GM21529 (cell line): Measurements from ENCODE around the gene CHAF1A.
A peak's percentile ranks its signal among the peaks of the same experiment; 100 is the strongest.

Source experiments
- ATAC-seq: cut with Tn5 transposase; IDR thresholded peaks from one replicate; pipeline ENCODE4 v1.9.1; 2021; ENCODE audit not compliant: unreplicated experiment

The CHAF1A gene

DNA sequence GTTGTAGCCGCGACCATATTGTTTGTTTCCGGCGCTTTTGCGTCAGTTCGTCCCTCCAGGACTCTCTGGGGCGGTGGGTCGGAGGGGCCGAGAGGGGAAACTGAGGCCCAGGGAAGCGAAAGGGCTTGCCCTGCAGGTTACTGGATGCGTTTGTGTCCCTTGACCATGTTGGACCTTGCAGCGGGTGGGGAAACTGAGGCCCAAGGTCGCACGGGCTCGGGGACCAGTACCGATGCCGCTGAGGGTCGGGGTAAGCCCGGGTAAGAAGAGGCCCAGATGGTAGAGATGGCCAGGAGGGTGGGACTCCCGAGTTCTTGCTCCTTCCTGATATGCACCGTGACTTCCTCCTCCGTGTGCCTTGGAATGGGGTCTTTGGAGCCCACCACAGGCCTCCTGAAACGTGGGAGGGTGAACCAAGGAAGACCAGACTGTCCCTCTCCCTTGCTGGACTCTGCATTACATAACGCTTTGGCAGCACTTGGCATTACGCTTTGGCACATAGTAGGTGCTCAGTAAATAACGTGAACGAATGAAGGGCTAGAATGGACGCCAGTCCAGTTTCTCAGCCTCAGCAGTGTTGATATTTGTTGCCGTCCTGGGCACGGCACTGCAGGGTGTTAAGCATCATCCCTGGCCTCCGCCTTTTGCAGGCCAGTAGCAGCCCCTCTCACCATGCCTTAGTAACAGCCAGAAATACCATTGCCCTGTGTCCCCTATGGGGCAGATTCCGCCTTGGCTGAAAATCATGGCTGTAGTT is 743 bp downstream of the CHAF1A start:
- ATAC-seq = no peak

DNA sequence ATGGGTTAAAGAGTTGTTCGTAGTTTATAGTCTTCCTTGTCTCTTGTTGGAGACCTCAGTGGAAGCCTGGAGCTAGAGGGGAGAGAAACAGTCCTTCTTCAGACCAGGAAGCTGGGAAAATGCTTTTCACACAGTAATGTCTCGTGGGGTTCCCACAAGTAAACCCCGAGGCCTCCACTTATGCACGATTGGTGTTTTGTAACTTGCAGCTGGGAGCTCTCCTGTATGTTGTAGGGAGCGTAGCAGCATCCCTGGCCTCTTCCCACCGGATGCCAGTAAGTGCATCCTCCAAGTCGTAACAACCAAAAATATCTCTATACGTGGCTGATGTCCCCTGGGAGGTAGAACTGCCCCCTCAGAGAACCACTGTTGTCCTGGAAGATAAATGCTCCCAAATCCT is 3.5 kb downstream of the CHAF1A start:
- ATAC-seq = no peak

DNA sequence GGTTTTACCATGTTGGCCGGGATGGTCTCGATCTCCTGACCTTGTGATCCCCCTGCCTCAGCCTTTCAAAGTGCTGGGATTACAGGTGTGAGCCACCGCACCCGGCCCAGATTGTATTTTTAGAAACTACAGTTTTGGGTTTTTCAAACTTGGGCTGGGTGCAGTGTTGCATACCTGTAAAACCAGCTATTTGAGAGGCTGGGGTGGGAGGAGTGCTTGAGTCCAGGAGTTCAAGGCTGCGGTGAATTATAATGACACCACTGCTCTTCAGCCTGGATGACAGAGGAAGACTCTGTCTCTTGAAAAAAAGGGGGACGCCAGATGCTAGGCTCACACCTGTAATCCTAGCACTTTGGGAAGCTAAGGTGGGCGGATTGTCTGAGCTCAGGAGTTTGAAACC is 4.2 kb downstream of the CHAF1A start:
- ATAC-seq = no peak

DNA sequence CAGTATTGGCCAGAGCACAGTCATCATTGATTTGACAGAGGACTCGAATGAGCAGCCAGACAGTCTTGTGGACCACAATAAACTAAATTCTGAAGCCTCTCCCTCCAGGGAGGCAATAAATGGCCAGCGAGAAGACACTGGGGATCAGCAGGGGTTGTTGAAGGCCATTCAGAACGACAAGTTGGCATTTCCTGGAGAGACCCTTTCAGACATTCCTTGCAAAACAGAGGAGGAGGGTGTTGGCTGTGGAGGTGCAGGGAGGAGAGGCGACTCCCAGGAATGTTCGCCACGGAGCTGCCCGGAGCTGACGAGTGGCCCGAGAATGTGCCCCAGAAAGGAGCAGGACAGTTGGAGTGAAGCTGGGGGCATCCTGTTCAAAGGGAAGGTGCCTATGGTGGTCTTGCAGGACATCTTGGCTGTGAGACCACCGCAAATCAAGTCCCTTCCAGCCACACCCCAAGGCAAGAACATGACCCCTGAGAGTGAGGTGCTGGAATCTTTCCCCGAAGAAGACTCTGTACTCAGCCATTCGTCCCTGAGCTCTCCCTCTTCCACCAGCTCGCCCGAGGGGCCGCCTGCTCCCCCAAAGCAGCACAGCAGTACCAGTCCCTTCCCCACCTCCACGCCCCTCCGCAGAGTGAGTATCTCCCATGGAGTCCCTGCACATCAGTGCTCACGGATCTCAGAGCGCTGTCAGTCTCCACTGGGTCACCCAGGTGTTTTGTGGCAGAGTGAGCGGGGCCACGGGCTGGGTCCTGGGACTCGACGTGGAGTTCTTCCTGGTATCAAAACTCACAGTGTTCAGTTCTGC is 6.9 kb downstream of the CHAF1A start:
- ATAC-seq = no peak

DNA sequence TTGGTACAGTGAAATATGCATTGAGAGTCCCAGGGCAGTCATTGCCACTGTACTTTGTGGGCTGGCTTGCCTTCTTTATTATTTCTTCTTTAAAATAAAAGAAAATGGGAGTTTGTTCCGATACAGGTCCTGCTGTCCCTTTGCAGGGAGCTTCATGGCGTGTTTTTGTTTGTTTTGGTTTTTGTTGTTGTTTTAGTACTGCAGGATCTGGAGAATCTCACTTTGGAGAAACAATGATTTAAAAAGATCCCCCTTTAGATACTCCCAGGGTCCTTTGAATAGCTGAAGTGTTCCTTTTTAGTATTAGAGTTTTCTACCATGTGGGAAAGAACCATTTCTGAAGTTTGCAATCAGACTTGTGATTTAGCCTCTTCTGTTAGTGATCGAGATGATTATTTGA is 11.1 kb downstream of the CHAF1A start:
- ATAC-seq = no peak

DNA sequence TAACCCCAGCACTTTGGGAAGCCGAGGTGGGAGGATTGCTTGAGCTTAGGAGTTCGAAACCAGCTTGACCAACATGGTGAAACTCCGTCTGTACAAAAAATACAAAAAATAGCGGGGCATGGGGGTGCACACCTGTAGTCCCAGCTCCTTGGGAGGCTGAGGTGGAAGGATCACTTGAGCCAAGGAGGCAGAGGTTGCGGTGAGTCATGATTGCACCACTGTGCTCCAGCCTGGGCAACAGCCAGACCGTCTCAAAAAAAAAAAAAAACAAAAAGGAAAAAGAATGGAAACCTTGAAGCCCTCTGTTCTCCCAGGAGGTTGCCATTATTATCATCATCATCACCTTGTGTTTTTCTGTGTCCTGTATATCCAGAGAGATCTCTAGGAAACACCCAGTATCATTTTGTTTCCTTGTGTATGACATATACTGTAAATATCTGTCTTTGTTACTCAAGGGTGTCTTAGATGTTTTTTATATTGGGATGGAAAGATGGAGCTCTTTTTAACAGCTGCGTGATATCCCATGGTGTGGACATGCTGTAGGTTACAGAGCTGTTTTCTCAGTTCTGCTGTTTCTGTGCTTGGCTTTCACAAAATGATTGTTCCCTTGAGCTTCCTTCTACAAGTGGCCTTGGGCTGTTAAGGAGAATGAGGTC is 11.8 kb downstream of the CHAF1A start:
- ATAC-seq = no peak

DNA sequence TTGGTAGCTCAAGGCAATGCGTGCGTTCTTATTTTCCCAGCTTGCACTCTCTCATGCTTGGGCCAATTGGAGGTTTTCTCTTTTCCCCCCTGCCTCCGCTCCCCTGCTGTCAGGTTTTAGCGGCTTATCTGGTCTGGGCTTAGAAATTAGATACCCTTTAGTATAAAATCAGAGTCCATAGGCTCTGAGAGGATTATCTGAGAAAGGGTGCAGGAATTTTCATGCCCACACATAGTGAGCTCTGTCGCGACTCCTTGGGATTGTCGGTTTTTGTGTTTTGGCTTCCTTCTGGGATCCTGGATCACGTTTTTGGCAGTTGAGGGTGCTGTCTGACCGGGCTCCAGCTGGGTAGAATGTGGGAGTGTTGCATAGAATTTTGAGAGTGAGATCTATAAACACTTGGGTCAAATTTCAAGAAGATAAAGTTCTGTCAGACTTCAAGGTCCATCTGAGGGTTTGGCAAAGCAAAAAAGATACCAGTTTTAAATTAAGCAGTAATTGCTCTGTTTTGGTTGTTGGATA is 12.4 kb downstream of the CHAF1A start:
- no peak for ATAC-seq

DNA sequence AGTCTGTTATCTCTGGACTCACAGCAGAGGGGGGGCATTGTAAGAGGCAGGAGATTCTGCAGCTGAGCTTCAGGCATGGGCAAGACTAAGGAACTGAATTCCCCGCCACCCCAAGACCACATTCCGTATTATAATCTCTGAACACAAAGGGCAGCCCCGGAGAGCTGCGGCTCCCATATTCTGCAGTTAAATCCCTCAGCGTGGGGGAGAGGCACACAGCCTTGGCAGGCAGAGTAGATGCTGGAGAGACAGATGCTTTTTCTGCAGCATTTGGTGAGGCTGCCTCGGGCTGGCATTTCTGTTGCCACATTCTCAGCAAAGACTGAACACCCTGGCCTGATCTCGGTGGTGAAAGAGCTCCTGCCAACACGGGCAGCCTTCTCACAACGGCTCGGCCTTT is 12.9 kb downstream of the CHAF1A start:
- ATAC-seq = no peak

DNA sequence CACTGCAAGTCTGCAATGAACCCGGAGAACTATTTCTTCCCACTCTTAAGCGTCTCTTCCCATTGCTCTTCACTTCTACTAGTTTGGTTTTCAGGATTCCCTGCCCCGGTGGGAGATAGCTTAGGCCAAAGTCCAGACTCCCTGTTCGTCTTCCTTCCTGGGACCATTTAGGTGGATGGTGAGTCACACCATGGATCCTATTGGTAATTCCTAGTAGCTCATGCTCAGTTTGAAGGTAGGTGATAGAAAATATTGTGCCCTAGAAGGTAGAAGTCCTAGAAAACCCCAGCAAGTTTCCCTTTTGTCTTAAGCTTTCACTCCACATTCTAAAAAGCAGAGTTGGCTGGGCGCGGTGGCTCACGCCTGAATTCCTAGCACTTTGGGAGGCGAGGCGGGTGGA is 13.8 kb downstream of the CHAF1A start:
- ATAC-seq = no peak

DNA sequence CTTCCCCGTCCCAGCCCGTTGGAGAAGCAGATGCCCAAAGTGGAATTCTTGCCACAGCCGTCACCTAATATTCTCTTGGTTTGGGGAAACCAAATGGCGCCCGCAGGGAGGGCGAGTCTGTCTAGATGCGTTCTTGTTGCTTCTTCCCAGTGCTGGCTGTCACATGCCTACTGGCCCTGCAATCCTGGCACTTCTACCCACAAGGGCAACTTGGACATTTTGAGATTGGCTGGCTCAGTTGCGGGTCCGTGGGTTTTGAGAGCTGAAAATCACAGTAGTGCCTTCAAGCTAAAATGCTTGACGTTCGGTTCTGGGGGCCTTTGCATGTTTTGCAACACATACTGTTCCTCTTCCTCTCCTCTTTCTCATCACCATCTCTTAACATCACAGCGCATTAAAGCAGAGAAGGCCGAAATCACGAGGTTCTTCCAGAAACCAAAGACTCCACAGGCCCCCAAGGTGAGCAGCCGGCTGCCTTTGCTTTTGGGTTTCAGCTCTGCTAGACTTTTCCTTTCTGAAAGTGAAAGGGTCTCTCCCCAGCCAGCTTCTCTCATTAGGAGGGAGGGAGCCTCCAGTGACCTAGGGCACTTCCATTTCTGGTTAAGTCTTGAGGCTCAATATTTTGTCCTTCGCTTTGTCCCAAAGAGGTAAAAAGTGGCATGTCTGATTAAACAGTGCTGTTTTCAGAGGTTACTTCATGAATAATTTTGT is 21.1 kb downstream of the CHAF1A start:
- ATAC-seq = no peak

DNA sequence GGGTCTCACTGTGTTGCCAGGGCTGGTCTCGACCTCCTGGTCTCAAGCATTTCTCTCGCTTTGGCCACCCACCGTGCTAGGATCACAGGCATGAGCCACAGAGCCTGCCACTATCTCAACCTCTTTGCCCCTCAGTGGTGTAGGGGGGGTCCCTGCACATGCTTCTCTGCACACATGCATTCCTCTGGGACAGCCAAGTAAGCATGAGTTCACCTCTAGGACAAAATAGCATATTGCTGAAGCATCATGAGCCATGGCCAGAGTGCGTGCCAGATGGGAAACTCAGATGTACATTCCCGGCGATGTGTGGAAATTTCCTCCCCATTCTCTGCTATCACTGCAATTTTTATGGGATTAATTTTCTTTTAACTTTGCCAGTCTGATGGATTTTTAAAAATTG is 23.1 kb downstream of the CHAF1A start:
- ATAC-seq = no peak

DNA sequence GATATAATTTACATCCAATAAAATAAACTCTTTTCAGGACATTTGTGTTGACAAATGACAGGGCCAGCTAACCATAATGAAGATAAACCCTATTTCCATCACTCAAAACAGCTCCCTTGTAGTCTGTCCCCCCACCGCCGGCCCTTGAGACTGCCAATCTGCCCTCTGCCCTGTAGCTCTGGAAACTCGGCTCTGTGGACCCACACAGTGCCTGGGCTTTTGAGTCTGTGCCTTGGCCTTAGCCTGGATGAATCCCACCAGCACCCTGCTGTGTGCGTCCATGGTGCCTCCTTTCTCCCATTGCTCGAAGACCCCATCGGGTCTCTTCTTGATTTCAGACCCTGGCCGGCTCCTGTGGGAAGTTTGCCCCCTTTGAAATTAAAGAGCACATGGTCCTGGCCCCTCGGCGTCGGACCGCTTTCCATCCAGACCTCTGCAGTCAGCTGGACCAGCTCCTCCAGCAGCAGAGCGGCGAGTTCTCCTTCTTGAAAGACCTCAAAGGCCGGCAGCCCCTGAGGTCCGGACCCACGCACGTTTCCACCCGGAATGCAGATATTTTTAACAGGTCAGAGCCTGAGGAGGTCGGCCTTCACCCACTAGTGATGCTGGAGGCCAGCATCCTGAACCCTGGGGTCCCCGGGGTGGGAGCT is 26.0 kb downstream of the CHAF1A start:
- no peak for ATAC-seq

DNA sequence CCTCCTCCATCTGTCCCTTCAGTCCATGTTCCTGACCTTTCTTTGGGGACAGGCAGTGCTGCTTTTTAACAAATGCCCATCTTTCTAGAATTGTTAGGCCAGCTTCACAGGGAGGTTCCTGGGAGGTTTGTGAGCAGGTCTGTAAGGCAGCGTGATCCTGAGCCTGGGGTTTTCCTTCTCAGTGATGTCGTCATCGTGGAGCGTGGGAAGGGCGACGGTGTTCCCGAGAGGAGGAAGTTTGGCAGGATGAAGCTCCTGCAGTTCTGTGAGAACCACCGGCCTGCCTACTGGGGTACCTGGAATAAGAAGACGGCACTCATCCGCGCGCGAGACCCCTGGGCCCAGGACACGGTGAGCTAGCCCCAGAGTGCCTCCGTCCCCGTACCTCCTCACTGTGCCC is 26.8 kb downstream of the CHAF1A start:
- ATAC-seq = no peak

DNA sequence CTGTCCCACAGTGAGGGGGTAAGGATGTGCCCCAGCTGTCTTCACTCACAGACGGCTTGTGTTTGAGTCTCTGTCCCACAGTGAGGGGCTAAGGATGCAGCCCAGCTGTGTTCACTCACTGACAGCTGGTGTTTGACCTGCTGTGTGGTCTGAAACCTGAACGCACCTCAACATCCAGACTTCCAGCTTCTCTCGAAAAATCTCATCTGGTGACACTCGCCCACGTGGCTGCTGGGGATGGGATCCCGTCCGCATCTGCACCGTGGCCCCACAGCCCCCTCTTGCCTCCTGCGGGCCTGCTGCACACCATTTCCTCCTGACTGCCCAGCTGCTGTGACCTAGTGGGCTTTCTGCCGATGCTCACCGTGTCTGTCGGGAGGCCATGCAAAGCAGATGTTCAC is 27.3 kb downstream of the CHAF1A start:
- ATAC-seq = no peak

DNA sequence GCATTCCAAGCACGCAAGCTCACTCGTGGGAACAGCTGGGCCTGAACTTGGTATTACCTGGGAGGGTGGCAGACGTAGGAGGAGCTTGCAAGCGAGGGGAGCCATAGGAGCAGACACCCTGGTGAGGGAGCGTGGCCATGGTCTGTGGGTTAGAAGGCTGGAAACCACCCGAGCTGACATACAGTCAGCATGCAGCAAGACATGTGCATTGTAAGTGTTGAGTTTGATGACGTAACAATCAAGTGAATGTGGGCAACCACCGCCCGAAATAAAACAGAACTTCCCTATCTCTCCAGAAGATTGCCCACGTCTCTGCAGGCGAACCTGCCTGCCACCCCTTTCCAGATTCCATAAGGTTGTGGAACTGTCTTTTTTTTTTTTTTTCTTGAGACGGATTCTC is 28.3 kb downstream of the CHAF1A start:
- no peak for ATAC-seq

DNA sequence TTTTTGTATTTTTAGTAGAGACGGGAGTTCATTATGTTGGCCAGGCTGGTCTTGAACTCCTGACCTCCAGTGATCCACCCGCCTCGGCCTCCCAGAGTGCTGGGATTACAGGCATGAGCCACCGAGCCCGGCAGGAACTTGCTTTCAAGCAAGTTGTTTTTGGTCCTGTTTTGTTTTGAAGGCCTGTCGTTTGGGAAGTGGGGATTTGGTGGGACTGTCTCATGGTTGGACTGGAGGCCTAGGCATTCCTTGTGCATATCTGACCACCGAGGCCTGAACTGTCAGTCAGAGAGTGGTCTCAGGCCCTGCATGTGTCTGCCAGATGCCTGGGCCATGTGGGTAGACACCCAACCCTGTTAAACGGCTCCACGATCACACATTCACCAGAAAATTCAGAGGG is 28.9 kb downstream of the CHAF1A start:
- ATAC-seq = no peak

DNA sequence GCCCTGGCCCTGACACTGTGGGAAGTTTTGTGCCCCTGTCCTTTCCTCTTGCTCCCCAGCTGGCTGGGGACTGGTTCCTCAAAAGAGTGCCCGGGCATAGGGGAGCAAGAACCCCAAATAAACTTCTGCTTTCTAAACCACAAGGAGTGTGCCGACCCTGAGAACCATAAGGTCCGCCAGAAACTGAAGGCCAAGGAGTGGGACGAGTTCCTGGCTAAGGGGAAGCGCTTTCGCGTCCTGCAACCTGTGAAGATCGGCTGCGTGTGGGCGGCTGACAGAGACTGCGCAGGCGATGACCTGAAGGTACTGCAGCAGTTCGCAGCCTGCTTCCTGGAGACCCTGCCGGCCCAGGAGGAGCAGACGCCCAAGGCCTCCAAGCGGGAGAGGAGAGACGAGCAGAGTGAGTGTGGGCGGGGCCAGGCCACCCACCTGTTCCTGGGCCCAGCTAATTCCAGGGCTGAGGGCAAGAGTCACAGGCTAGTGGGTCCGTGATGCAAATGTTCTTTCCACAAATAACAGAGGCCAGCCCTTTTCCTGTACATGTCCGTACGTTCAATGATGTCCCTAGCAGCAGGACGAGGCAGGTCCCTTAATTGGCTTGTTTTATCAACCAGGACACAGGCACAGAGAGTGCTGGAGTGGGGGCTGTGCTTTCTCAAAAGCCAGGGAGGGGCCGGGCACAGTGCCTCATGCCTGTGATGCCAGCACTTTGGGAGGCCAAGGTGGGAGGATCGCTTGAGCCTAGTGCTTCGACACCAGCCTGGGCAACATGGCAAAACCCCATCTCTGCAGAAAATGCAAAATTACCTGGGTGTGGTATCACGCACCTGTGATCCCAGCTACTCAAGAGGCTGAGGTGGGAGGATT is 29.6 kb downstream of the CHAF1A start:
- peak; percentile 47 for ATAC-seq

DNA sequence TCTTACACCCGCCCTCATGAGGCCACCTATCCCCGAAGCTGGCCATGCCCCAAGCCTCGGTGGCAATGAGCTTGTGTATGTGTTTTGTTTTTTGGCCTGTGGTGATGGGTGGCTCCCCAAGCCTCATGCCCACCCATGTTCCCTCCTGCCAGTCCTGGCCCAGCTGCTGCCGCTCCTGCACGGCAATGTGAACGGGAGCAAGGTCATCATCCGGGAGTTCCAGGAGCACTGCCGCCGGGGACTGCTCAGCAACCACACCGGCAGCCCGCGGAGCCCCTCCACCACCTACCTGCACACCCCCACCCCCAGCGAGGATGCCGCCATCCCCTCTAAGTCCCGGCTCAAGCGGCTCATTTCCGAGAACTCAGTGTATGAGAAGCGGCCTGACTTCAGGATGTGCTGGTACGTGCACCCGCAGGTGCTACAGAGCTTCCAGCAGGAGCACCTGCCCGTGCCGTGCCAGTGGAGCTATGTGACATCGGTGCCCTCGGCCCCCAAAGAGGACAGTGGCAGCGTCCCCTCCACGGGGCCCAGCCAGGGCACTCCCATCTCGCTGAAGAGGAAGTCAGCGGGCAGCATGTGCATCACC is 30.6 kb downstream of the CHAF1A start:
- ATAC-seq = no peak

DNA sequence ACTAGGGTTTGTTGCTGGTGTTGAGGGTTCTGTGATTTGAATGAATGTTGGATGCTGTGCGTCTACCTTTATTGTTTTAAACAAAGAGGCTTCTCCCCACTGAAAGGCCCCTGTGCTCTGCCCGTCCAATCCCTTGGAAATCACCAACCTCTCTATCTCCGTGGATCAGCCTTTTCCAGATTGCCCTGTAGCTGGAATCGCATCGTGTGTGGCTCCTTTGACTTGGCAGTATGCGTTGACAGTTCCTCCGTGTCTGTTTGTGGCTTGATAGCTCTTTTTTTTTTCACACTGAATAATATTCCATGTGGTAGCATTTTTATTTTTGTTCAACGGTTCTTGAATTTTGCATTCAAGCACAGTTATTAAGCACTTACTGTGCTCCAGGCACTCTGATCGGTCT is 32.0 kb downstream of the CHAF1A start:
- no peak for ATAC-seq
